HepG2 (cell line): Measurements from ENCODE around the gene CD300A. TPM values are rescaled to one million over a fixed set of nuclear protein-coding genes. Genes with fewer than 3 reads are reported as not detected.
A peak's percentile ranks its signal among the peaks of the same experiment; 100 is the strongest.

Experiments
- CREB1 ChIP-seq, 2 experiments: fragments of 450-650 bp in 1 of 2; IDR thresholded peaks; 2 replicates each; pipeline ENCODE4 v1.6.1; 2016 to 2017; ENCODE audit warnings: control low read depth in 1 of 2, mild to moderate bottlenecking in 1 of 2, missing compliant biosample characterization in 1 of 2, missing genetic modification characterization in 1 of 2
- ELK4 ChIP-seq: sonication (generic); formaldehyde crosslinking; IDR thresholded peaks from 2 replicates; pipeline ENCODE4 v1.9.0; 2021; ENCODE audit warnings: missing genetic modification reagents, borderline replicate concordance
- HOXA7 ChIP-seq: sonication (generic); formaldehyde crosslinking; IDR thresholded peaks from 2 replicates; pipeline ENCODE4 v1.8.1; 2022; ENCODE audit warnings: mild to moderate bottlenecking, missing genetic modification reagents, moderate library complexity
- LCORL ChIP-seq, 2 experiments: fragments of 450-650 bp in 1 of 2; sonication (generic) in 1 of 2; formaldehyde crosslinking in 1 of 2; IDR thresholded peaks; 2 replicates each; pipeline versions ENCODE4 v1.5.0 to v1.6.1; 2017 to 2020; ENCODE audit warnings: antibody characterized with exemption in 1 of 2, missing genetic modification reagents in 1 of 2
- MAF1 ChIP-seq: sonication (generic); formaldehyde crosslinking; IDR thresholded peaks from 2 replicates; pipeline ENCODE4 v1.5.0; 2020; ENCODE audit warnings: missing genetic modification reagents, borderline replicate concordance
- MNT ChIP-seq: fragments of 450-650 bp; IDR thresholded peaks from 2 replicates; pipeline ENCODE4 v1.6.1; 2016
- NONO ChIP-seq, 2 experiments: fragments of 450-650 bp in 1 of 2; sonication (generic) in 1 of 2; formaldehyde crosslinking in 1 of 2; IDR thresholded peaks in 1 of 2; conservative IDR thresholded peaks in 1 of 2; 2 replicates each; pipeline versions ENCODE4 v1.6.1 to v1.8.0; 2017 to 2022; ENCODE audit warnings: mild to moderate bottlenecking in 1 of 2, missing genetic modification reagents in 1 of 2, moderate library complexity in 1 of 2
- SCMH1 ChIP-seq: sonication (generic); formaldehyde crosslinking; IDR thresholded peaks from 2 replicates; pipeline ENCODE4 v1.9.0; 2021; ENCODE audit warnings: missing genetic modification reagents, mild to moderate bottlenecking, borderline replicate concordance
- SP1 ChIP-seq, 2 experiments: fragments of 450-650 bp in 1 of 2; sonication (generic) in 1 of 2; formaldehyde crosslinking in 1 of 2; IDR thresholded peaks; 2 replicates each; pipeline versions ENCODE4 v1.4.0 to v1.6.1; 2016 to 2020; ENCODE audit warnings: missing genetic modification reagents in 1 of 2
- ZBTB1 ChIP-seq: sonication (generic); formaldehyde crosslinking; IDR thresholded peaks from 2 replicates; pipeline ENCODE4 v1.4.0; 2020; ENCODE audit warnings: missing genetic modification reagents, borderline replicate concordance
- ZKSCAN1 ChIP-seq: fragments of 150-350 bp; IDR thresholded peaks from 2 replicates; pipeline ENCODE4 v1.6.1; 2014; ENCODE audit warnings: low read length
- ZNF138 ChIP-seq: sonication (generic); formaldehyde crosslinking; IDR thresholded peaks from 2 replicates; pipeline ENCODE4 v1.5.0; 2020; ENCODE audit warnings: mild to moderate bottlenecking, low read depth, missing genetic modification reagents
- ZNF878 ChIP-seq: sonication (generic); formaldehyde crosslinking; IDR thresholded peaks from 2 replicates; pipeline ENCODE4 v1.8.1; 2023; ENCODE audit warnings: mild to moderate bottlenecking, missing genetic modification reagents, moderate library complexity
- polyA plus RNA-seq, 8 experiments: library from polyadenylated mRNA; depleted of rRNA in 3 of 8; stranded (reverse) in 7 of 8; unstranded in 1 of 8; fragments of >200 nt; fragmentation: Illumina TruSeq in 4 of 8; extraction: Trizol in 4 of 8; gene quantifications; 2 replicates each; pipeline versions ENCODE4 v1.2.1 to v1.2.3, GENCODE V29; 2011 to 2016; ENCODE audit warnings: low read depth in 4 of 8, missing spikeins in 1 of 8, mixed read lengths in 1 of 8; ENCODE audit not compliant: insufficient read depth in 1 of 8
- total RNA-seq, 5 experiments: library from RNA; depleted of rRNA; stranded (reverse); fragments of >200 nt; fragmentation: Illumina TruSeq; extraction: Trizol; gene quantifications; 2 replicates each; pipeline ENCODE4 v1.2.3, GENCODE V29; 2016; ENCODE audit warnings: low read depth in 1 of 5
- TF ChIP-seq, protein P1 (sequence below): sonication (generic); formaldehyde crosslinking; IDR thresholded peaks from 2 replicates; pipeline ENCODE4 v1.5.1; 2020; ENCODE audit warnings: missing genetic modification reagents, mild to moderate bottlenecking, borderline replicate concordance
- TF ChIP-seq, protein P2 (sequence below): IDR thresholded peaks from 2 replicates; pipeline ENCODE4 v1.6.1; 2016; ENCODE audit warnings: mild to moderate bottlenecking, missing biosample characterization, missing genetic modification reagents
- TF ChIP-seq, protein P3 (sequence below): sonication (generic); formaldehyde crosslinking; conservative IDR thresholded peaks from 2 replicates; pipeline ENCODE4 v1.8.1; 2023; ENCODE audit warnings: missing genetic modification reagents

CD300A gene
- total and polyA plus RNA-seq, 2 of the 13 experiments (the other 11 are each of a cell fraction or from before 2014, with no cell fraction given), result not detected

DNA sequence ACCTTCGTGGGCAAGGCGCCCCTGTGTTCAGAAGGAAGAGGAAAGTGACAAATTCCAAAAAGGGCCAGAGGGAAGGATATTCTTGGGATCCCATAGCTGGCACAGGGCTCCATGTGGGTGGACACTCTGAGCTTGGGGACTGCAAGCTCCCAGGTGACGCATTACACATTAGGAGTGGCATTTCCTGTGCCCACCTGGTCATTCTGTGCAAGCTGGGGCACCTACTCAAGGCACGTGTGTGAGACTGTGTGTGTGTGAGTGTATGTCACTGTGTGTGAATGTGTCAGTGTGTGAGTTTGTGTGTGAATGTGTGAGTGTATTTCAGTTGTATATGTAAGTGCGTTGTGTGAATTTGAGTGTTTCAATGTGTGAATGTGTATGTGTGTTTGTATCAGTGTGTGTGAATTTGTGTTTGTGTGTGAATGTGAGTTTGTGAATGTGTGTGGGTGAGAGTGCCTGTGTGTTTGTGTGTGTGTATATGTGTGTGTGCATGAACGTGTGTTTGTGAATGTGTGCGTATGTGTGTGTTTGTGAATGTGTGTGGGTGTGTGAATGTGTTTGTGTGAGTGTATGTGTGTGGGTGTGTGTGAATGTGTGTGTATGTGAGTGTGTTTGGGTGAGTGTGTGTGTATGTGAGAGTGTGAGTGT lies 1.6 kb upstream of the CD300A start (continued):
- TF ChIP-seq CREB1 (IDR thresholded peaks at IDR 0.05) (peak; percentile 3; the same call in 1 of the 2 replicates), CREB1 (CRISPR knock-in tag; IDR thresholded peaks at IDR 0.05) (no peak), MAF1 (CRISPR knock-in tag) (no peak), LCORL (IDR thresholded peaks at IDR 0.05) (0 out of 2 replicates have a peak, but pooled peaks have one; percentile 59), LCORL (CRISPR knock-in tag; IDR thresholded peaks at IDR 0.05) (no peak), MNT (0 out of 2 replicates have a peak, but pooled peaks have one; percentile 8), SP1 (IDR thresholded peaks at IDR 0.05) (0 out of 2 replicates have a peak, but pooled peaks have one; percentile 30), SP1 (CRISPR knock-in tag; IDR thresholded peaks at IDR 0.05) (no peak), ZBTB1 (CRISPR knock-in tag) (no peak), HOXA7 (0 out of 2 replicates have a peak, but pooled peaks have one; percentile 22), ELK4 (no peak), ZNF138 (CRISPR knock-in tag) (no peak), SCMH1 (CRISPR knock-in tag) (no peak), ZNF878 (no peak), NONO (IDR thresholded peaks at IDR 0.05) (peak; percentile 89; the same call in 1 of the 2 replicates), NONO (CRISPR knock-in tag; conservative IDR thresholded peaks at IDR 0.05) (no peak), ZKSCAN1 (no peak)
- TF ChIP-seq, protein P1, sequence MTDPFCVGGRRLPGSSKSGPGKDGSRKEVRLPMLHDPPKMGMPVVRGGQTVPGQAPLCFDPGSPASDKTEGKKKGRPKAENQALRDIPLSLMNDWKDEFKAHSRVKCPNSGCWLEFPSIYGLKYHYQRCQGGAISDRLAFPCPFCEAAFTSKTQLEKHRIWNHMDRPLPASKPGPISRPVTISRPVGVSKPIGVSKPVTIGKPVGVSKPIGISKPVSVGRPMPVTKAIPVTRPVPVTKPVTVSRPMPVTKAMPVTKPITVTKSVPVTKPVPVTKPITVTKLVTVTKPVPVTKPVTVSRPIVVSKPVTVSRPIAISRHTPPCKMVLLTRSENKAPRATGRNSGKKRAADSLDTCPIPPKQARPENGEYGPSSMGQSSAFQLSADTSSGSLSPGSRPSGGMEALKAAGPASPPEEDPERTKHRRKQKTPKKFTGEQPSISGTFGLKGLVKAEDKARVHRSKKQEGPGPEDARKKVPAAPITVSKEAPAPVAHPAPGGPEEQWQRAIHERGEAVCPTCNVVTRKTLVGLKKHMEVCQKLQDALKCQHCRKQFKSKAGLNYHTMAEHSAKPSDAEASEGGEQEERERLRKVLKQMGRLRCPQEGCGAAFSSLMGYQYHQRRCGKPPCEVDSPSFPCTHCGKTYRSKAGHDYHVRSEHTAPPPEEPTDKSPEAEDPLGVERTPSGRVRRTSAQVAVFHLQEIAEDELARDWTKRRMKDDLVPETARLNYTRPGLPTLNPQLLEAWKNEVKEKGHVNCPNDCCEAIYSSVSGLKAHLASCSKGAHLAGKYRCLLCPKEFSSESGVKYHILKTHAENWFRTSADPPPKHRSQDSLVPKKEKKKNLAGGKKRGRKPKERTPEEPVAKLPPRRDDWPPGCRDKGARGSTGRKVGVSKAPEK, result no peak
- TF ChIP-seq, protein P2, sequence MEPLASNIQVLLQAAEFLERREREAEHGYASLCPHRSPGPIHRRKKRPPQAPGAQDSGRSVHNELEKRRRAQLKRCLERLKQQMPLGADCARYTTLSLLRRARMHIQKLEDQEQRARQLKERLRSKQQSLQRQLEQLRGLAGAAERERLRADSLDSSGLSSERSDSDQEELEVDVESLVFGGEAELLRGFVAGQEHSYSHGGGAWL (CRISPR knock-in tag), result no peak
- TF ChIP-seq, protein P3, sequence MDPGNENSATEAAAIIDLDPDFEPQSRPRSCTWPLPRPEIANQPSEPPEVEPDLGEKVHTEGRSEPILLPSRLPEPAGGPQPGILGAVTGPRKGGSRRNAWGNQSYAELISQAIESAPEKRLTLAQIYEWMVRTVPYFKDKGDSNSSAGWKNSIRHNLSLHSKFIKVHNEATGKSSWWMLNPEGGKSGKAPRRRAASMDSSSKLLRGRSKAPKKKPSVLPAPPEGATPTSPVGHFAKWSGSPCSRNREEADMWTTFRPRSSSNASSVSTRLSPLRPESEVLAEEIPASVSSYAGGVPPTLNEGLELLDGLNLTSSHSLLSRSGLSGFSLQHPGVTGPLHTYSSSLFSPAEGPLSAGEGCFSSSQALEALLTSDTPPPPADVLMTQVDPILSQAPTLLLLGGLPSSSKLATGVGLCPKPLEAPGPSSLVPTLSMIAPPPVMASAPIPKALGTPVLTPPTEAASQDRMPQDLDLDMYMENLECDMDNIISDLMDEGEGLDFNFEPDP (CRISPR knock-in tag), result no peak
